Measurements from ENCODE around the gene CD27.
"Not testable (repeated sequence)": the region's sequence is repeated elsewhere in the genome, so short reads cannot be mapped to it uniquely, and the experiment has no call there.

Gene CD27

DNA sequence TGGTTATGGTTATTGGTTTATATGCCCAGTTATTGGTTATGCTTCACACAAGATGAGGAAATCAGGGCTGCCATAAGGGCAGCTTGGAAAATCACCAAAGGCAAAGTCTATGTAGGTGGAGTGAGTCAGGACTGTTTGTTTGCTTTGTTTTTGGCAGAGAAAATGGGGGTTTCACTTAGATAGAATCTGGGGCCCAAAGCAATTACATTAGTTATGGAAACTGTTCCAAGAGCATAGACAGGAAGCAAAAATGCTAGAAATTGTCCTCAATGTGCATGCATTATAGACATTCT, 23.5 kb downstream of the CD27 start:
- TF ChIP-seq, protein P1, sequence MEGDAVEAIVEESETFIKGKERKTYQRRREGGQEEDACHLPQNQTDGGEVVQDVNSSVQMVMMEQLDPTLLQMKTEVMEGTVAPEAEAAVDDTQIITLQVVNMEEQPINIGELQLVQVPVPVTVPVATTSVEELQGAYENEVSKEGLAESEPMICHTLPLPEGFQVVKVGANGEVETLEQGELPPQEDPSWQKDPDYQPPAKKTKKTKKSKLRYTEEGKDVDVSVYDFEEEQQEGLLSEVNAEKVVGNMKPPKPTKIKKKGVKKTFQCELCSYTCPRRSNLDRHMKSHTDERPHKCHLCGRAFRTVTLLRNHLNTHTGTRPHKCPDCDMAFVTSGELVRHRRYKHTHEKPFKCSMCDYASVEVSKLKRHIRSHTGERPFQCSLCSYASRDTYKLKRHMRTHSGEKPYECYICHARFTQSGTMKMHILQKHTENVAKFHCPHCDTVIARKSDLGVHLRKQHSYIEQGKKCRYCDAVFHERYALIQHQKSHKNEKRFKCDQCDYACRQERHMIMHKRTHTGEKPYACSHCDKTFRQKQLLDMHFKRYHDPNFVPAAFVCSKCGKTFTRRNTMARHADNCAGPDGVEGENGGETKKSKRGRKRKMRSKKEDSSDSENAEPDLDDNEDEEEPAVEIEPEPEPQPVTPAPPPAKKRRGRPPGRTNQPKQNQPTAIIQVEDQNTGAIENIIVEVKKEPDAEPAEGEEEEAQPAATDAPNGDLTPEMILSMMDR (IDR thresholded peaks at IDR 0.05), result no peak
- Histone ChIP-seq H3K4me3 (no peak overlapping the region), H3K27ac (no peak overlapping the region)
- no peak for DNase-seq (ENCODE audit: low spot score)

DNA sequence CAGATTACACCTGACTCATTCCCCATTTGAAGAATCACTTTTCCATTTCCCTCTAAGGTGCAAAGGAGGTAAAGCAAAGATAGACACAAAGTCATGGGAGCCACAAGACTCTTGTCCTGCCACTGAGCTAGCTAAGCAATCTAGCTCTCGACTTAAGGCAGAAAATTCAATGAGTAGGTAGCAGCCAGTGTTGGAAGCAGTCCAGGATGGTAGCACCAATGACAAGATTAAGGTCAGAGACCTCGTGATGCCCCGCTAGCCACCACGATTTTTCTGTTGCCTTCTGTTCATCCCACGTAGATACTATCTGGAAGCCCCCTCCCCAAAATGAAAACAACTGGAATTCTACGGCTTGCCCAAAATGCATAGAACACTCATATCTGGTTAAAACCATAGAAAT, 24.3 kb downstream of the CD27 start:
- no peak for DNase-seq (ENCODE audit: low spot score)
- TF ChIP-seq, protein P1 (IDR thresholded peaks at IDR 0.05), result no peak
- no peak overlapping the region for H3K27ac ChIP-seq

DNA sequence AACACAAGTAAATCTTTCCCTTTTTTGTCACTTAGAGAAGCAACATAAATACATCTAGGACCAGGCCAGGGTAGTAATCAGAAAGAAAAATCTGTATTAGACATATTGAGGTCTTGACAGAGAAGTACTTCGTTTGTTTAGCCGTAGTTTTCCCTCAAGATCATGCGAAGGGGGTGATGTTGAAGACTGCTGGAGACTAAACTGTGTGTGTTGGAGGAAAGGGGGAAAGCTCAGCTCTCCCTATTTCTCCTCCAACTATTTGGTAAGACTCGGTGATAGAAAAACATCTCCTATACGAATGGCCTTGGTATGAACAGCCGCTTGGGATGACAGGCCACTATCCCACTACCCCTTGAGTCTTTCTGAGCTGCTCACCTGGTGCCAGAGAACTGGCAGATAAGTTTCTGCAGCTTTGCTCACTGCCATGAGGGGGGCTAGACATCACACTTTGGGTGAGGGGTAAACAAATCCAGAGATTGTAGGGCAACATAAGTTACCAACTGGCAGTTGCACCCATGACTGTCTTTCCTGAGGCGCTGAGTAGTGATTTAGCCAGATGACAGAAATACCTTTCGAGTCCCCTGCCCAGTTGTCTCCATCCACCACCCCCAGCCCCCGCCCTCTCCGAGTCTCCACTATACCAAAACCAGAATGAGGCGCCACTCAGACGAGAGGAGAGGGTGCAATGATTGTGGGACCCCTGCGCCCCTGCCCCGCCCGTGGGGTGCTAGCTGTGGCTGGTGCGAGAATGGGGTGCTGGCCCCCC, 25.0 kb downstream of the CD27 start:
- no peak for DNase-seq (ENCODE audit: low spot score)
- H3K27ac ChIP-seq, result peak overlapping the region; percentile 65 to 95
- TF ChIP-seq, protein P1 (IDR thresholded peaks at IDR 0.05), result no peak
- peak overlapping the region; percentile 89 for H3K4me3 ChIP-seq

More for the DNA sequence above, 24.3 kb downstream of the CD27 start:
- H3K4me3 ChIP-seq, result peak overlapping the region; percentile 89

DNA sequence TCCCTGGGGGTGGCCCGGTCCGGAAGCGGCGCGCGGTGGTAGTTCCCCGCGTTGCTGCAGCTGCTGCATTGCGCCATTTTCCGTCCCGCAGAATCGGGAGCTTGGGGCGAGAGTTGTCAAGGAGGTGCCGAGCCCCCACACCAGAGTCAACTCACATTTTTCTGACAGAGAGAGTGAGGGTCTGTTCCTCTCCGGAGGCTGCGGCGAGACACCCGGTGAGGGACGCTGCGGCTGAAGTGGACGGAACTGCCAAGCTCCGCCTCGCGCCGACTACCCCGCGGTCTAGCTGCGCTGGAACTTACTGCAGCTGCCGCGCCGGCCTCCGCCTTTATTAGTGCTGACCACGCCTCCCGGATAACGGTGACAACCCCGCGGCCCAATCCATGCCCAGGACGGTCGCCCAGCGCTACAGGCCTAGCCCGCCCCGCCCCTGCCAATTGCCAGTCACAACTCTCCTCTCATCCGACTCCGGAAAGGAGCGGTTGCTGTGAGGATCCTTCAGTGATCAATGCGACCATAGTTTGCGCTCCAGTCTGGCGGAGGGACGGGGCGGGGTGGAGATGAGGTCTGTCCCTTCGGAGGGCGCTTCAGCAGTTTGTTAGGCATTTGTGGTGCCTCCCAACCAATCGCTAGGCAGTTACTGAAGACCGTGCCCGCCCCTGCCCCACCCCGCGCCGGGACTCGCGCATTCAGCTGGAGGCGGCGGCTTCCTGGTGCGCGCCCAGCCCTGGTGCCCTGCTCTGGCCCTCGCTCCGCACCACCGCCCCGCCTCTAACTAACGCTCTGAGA, 25.8 kb downstream of the CD27 start, which contains the start of gene VAMP1:
Gene VAMP1, minus strand, starts transcription at position 303 of the 789 bp plus-strand sequence. Its CDS starts 146 bp downstream, at position 157.
- H3K4me3 ChIP-seq, result peak within 1 kb of the TSS; percentile 89
- peak; percentile 99 for DNase-seq (ENCODE audit: low spot score)
- TF ChIP-seq, protein P1 (IDR thresholded peaks at IDR 0.05), result peak; percentile 9
- H3K27ac ChIP-seq, result peak within 1 kb of the TSS; percentile 65 to 95

DNA sequence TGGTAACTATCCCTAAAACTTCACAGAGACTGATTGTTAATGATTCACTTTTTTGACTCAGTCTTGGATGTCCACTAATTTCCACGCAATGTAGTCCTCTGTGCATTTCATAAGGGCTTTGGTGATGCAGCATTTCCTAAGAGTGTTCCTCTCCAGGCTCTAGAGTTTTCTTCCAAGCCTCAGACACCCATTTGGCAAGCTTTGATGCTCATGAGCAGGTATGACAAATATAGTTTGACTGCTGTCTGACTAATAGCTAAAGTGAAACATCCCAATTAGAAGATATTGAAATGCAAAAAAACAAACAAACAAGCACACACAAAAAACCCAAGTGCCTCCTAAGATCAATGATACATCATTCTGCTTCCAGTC, 27.2 kb downstream of the CD27 start:
- no peak overlapping the region for H3K27ac ChIP-seq
- TF ChIP-seq, protein P1 (IDR thresholded peaks at IDR 0.05), result no peak
- H3K4me3 ChIP-seq, result no peak overlapping the region
- DNase-seq (ENCODE audit: low spot score), result no peak

DNA sequence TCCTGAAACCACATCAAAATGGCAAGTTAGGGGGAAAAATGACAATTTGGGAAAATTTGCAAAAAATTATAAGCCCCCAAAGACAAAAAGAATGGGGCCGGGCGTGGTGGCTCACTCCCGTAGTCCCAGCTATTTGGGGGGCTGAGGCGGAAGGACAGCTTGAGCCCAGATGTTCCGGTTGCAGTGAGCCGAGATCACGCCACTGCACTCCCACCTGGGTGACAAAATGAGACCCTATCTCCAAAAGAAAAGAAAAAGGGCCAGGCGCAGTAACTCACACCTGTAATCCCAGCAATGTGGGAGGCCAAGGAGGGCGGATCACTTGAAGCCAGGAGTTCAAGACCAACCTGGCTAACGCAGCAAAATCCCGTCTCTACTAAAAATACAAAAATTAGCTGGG, 27.7 kb downstream of the CD27 start:
- no peak overlapping the region for H3K4me3 ChIP-seq
- TF ChIP-seq, protein P1 (IDR thresholded peaks at IDR 0.05), result no peak
- DNase-seq (ENCODE audit: low spot score), result no peak
- no peak overlapping the region for H3K27ac ChIP-seq

DNA sequence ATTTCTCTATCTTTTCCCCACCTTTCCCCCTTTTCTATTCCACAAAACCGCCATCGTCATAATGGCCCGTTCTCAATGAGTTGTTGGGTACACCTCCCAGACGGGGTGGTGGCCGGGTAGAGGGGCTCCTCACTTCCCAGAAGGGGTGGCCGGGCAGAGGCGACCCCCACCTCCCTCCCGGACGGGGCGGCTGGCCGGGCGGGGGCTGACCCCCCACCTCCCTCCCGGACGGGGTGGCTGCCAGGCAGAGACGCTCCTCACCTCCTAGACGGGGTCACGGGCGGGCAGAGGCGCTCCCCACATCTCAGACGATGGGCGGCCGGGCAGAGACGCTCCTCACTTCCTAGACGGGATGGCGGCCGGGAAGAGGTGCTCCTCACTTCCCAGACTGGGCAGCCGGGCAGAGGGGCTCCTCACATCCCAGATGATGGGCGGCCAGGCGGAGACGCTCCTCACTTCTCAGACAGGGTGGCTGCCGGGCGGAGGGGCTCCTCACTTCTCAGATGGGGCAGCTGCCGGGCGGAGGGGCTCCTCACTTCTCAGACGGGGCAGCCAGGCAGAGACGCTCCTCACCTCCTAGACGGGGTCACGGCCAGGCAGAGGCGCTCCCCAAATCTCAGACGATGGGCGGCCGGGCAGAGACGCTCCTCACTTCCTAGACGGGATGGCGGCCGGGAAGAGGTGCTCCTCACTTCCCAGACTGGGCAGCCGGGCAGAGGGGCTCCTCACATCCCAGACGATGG, 30.6 kb downstream of the CD27 start:
- not testable (repeated sequence) for H3K27ac ChIP-seq; H3K4me3 ChIP-seq; DNase-seq (ENCODE audit: low spot score)
